ENCODE results near the gene MAD1L1. TPM values are rescaled to one million over a fixed set of nuclear protein-coding genes. Genes with fewer than 3 reads are reported as not detected.
"Not testable (repeated sequence)": the region's sequence is repeated elsewhere in the genome, so short reads cannot be mapped to it uniquely, and the experiment has no call there.

The MAD1L1 gene
- total RNA-seq, 1 donor from 2014 or later: 59.6 TPM

- DNase-seq (ENCODE audit: low spot score in 2 of 2): peak in 1 of 2 donors; percentile 56
- Histone ChIP-seq H3K4me1 (no peaks in the 10 kb centered on the region), H3K27me3 (no peaks in the 10 kb centered on the region), H3K4me3 (no peak overlapping the region), H3K27ac (no peak overlapping the region), H3K9me3 (no peaks in the 10 kb centered on the region), H3K36me3 (peaks cover 0 to 3% of the 10 kb centered on the region in 2 donors)
- intact Hi-C loops (cut with DNase I): no loop called here
- TF ChIP-seq CTCF (IDR thresholded peaks at IDR 0.05): no peak
These were observed 390.2 kb downstream of the MAD1L1 start for GRCh38 chr7:1842321-1843221.

- H3K4me1 ChIP-seq; H3K27me3 ChIP-seq; H3K36me3 ChIP-seq; H3K27ac ChIP-seq; intact Hi-C loops (cut with DNase I); H3K9me3 ChIP-seq; H3K4me3 ChIP-seq: not testable (repeated sequence)
- peak in 1 of 2 donors; percentile 43 for DNase-seq (ENCODE audit: low spot score in 2 of 2)
These were observed 391.3 kb downstream of the MAD1L1 start for GRCh38 chr7:1841286-1842021.

GRCh38 chr7:1840744-1841143 is 392.0 kb downstream of the MAD1L1 start:
- intact Hi-C loops (cut with DNase I); H3K27me3 ChIP-seq; H3K9me3 ChIP-seq; H3K27ac ChIP-seq; H3K4me3 ChIP-seq; H3K4me1 ChIP-seq; H3K36me3 ChIP-seq: not testable (repeated sequence)
- DNase-seq (ENCODE audit: low spot score in 2 of 2): peak in 1 of 2 donors; percentile 52

GRCh38 chr7:1839701-1840100 is 393.0 kb downstream of the MAD1L1 start:
- DNase-seq (ENCODE audit: low spot score in 2 of 2): no peak
- intact Hi-C loops (cut with DNase I): no loop called here
- Histone ChIP-seq H3K4me1 (no peaks in the 10 kb centered on the region), H3K27me3 (no peaks in the 10 kb centered on the region), H3K36me3 (peaks cover 0 to 3% of the 10 kb centered on the region in 2 donors), H3K9me3 (no peaks in the 10 kb centered on the region), H3K4me3 (no peak overlapping the region), H3K27ac (no peak overlapping the region)
- TF ChIP-seq CTCF (IDR thresholded peaks at IDR 0.05): no peak

- H3K9me3 ChIP-seq; H3K4me3 ChIP-seq; DNase-seq (ENCODE audit: low spot score in 2 of 2); H3K36me3 ChIP-seq; intact Hi-C loops (cut with DNase I); H3K27me3 ChIP-seq; H3K4me1 ChIP-seq; H3K27ac ChIP-seq: not testable (repeated sequence)
These were observed 393.7 kb downstream of the MAD1L1 start for GRCh38 chr7:1838911-1839531.

GRCh38 chr7:1838544-1838872 is 394.2 kb downstream of the MAD1L1 start:
- H3K27ac ChIP-seq; H3K4me3 ChIP-seq; H3K36me3 ChIP-seq; H3K9me3 ChIP-seq; H3K4me1 ChIP-seq; H3K27me3 ChIP-seq; intact Hi-C loops (cut with DNase I): not testable (repeated sequence)
- peak in 1 of 2 donors; percentile 54 for DNase-seq (ENCODE audit: low spot score in 2 of 2)

- H3K4me3 ChIP-seq; H3K36me3 ChIP-seq; H3K9me3 ChIP-seq; intact Hi-C loops (cut with DNase I); H3K27me3 ChIP-seq; DNase-seq (ENCODE audit: low spot score in 2 of 2); H3K4me1 ChIP-seq; H3K27ac ChIP-seq: not testable (repeated sequence)
These were observed 394.8 kb downstream of the MAD1L1 start for GRCh38 chr7:1837696-1838543.

- DNase-seq (ENCODE audit: low spot score in 2 of 2); intact Hi-C loops (cut with DNase I); H3K27ac ChIP-seq; H3K4me1 ChIP-seq; H3K27me3 ChIP-seq; H3K36me3 ChIP-seq; H3K9me3 ChIP-seq; H3K4me3 ChIP-seq: not testable (repeated sequence)
These were observed 400.7 kb downstream of the MAD1L1 start for GRCh38 chr7:1831933-1832535.

GRCh38 chr7:1831471-1831870 is 401.3 kb downstream of the MAD1L1 start:
- intact Hi-C loops (cut with DNase I); DNase-seq (ENCODE audit: low spot score in 2 of 2): not testable (repeated sequence)

GRCh38 chr7:1829668-1830067 is 403.1 kb downstream of the MAD1L1 start:
- H3K36me3 ChIP-seq; DNase-seq (ENCODE audit: low spot score in 2 of 2); H3K4me1 ChIP-seq; H3K27me3 ChIP-seq; H3K27ac ChIP-seq; H3K9me3 ChIP-seq; H3K4me3 ChIP-seq; intact Hi-C loops (cut with DNase I): not testable (repeated sequence)

More at GRCh38 chr7:1831471-1831870, 401.3 kb downstream of the MAD1L1 start:
- H3K4me1 ChIP-seq, H3K27ac ChIP-seq, H3K36me3 ChIP-seq, H3K9me3 ChIP-seq, H3K27me3 ChIP-seq, H3K4me3 ChIP-seq: not testable (repeated sequence)

Data from ascending aorta (tissue), 2 donors.